Lung microvascular endothelial cell (primary cell): ENCODE measurements around the gene KRTAP10-9. TPM values are rescaled to one million over a fixed set of nuclear protein-coding genes. Genes with fewer than 3 reads are reported as not detected.
"Not testable (repeated sequence)": the region's sequence is repeated elsewhere in the genome, so short reads cannot be mapped to it uniquely, and the experiment has no call there.

ENCODE experiments used
- DNase-seq, 2 donors: peaks; one replicate each; pipeline versions ENCODE4 v3.0.0 to v3.0.0-alpha.2; 2010; ENCODE audit warnings: low read depth in 2 of 2
- total RNA-seq: library from RNA; depleted of rRNA; stranded (reverse); fragments of >200 nt; gene quantifications from 2 replicates; pipeline ENCODE4 v1.2.1, GENCODE V29; 2014

KRTAP10-9 gene
- total RNA-seq, 1 donor from 2014 or later, result not detected

GRCh38 chr21:44661567-44661966 lies 34.7 kb downstream of the KRTAP10-9 start:
- not testable (repeated sequence) for DNase-seq

GRCh38 chr21:44664691-44665090 lies 37.8 kb downstream of the KRTAP10-9 start:
- no peak for DNase-seq

DNA sequence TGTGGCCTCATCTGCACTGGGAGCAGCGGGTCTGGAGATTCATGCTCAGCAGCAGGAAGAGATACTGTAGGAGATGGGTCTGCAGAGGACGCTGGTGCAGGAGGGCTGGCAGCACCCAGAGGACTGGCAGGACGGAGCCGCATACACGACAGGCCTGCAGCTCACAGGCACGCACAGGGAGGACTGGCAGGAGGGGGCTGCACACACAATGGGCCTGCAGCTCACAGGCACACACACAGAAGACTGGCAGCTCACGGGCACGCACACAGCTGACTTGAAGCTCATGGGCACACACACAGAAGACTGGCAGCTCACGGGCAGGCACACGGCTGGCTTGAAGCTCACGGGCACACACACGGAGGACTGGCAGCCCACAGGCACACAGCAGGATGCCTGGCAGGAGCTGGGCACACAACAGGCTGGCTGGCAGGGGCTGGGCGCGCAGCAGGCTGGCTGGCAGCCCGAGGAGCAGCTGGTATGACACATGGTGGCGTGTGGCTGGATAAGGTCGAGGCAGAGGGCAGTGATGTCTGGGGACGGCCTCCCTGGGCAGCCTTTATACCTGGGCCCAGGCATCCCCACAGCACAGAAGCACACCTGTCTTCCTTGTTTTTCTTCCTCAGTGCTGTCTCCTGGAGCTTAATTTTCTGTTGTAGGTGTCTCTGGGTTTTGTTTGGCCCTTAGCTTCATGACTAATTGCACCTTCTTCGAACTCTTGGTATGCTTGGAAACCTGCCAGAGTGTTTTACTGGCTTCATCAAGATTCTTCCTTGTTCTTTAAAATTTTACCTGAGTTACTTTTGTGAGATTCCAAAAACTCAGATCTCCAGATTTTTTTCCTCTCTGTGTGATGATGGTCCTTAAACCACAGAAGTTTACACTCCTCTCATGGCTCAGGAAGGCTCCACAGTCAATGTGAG lies 39.8 kb downstream of the KRTAP10-9 start, which contains the start of gene KRTAP12-2:
Gene KRTAP12-2 (minus strand): TSS at position 527 of the 920 bp plus-strand sequence. CDS start 41 bp downstream, at position 486.
- DNase-seq, result no peak

GRCh38 chr21:44667612-44668011 lies 40.7 kb downstream of the KRTAP10-9 start:
- no peak for DNase-seq

DNA sequence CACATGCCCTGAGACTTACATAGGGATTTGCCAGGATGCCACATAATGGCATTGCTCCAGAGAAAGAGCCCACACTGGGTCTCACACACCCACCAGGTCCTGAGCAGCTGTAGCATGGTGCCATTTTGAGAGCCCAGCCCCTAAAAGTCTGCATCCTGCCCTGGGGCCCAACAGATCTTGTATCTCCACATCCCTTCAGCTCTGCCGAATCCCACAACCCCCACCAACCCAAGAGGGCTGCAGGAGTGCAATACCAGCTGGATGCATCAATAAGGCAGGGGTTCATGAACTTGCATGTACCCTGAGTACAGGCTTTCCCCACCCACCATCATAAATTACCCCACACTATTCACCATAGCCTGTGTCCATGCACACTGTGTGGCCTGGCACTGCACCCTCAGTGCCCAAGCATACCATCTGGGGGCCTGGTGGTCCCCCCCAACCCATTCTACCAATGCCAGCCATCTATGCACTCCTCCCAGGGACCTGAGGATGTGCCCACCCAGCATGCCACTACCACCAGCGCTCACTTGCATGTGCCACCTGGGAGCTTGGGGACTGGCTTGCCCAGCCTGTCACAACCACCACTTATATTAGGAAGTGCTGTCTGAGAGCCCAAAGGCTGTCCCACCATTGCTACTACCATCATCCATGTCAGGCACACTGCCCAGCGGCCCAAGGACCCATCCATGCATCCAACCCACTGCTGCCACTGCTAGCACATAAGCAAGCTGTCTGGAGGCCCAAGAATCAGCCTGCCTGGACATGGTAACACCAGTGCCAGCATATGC lies 43.9 kb downstream of the KRTAP10-9 start:
- no peak for DNase-seq

- DNase-seq, result no peak
Measured at GRCh38 chr21:44671911-44672310, 45.0 kb downstream of the KRTAP10-9 start.

- no peak for DNase-seq
Measured at GRCh38 chr21:44677881-44678280, 51.0 kb downstream of the KRTAP10-9 start.

Other genes starting within 250 kb of the KRTAP10-9 start
- gene LRRC3, start 171.6 kb upstream of the KRTAP10-9 start, total RNA-seq, result 0.65 and 0.99 TPM in 2 replicates
- not detected in 2 replicates for gene KRTAP10-1, start 86.9 kb upstream of the KRTAP10-9 start, total RNA-seq
- not detected in 2 replicates for gene KRTAP10-2, start 75.6 kb upstream of the KRTAP10-9 start, total RNA-seq
- gene KRTAP10-3, start 68.3 kb upstream of the KRTAP10-9 start, total RNA-seq, result not detected in 2 replicates
- not detected in 2 replicates for gene KRTAP10-4, start 53.4 kb upstream of the KRTAP10-9 start, total RNA-seq
- gene KRTAP10-5, start 46.5 kb upstream of the KRTAP10-9 start, total RNA-seq, result not detected in 2 replicates
- gene KRTAP10-6, start 34.6 kb upstream of the KRTAP10-9 start, total RNA-seq, result not detected in 2 replicates
- not detected in 2 replicates for gene KRTAP10-7, start 26.5 kb upstream of the KRTAP10-9 start, total RNA-seq
- not detected in 2 replicates for gene KRTAP10-8, start 15.0 kb upstream of the KRTAP10-9 start, total RNA-seq
- gene KRTAP10-10, start 10.3 kb downstream of the KRTAP10-9 start, total RNA-seq, result not detected in 2 replicates
- not detected in 2 replicates for gene KRTAP10-11, start 19.3 kb downstream of the KRTAP10-9 start, total RNA-seq
- gene KRTAP12-4, start 27.6 kb downstream of the KRTAP10-9 start, total RNA-seq, result not detected in 2 replicates
- not detected in 2 replicates for gene KRTAP12-3, start 30.8 kb downstream of the KRTAP10-9 start, total RNA-seq
- gene KRTAP12-2, start 39.8 kb downstream of the KRTAP10-9 start, total RNA-seq, result not detected in 2 replicates
- not detected in 2 replicates for gene KRTAP12-1, start 55.1 kb downstream of the KRTAP10-9 start, total RNA-seq
- gene KRTAP10-12, start 70.1 kb downstream of the KRTAP10-9 start, total RNA-seq, result not detected in 2 replicates
- under 0.01 TPM in 2 replicates for gene TSPEAR, start 84.5 kb downstream of the KRTAP10-9 start, total RNA-seq
- 73.9 and 92.3 TPM in 2 replicates for gene UBE2G2, start 174.7 kb downstream of the KRTAP10-9 start, total RNA-seq
- 68.7 and 70.0 TPM in 2 replicates for gene SUMO3, start 191.0 kb downstream of the KRTAP10-9 start, total RNA-seq
- 291 and 379 TPM in 2 replicates for gene PTTG1IP, start 246.6 kb downstream of the KRTAP10-9 start, total RNA-seq